Panc1 (cell line): ENCODE results near the gene MSI2. TPM values are rescaled to one million over a fixed set of nuclear protein-coding genes. Genes with fewer than 3 reads are reported as not detected.
A peak's percentile ranks its signal among the peaks of the same experiment; 100 is the strongest.

Source experiments
- ATAC-seq: fragments of 200-7000 bp; cut with Tn5 transposase; 2 replicates; pipeline ENCODE4 v1.9.1; 2020; ENCODE audit warnings: mild to moderate bottlenecking, moderate library complexity
- BruUV-seq: library from RNA; stranded (reverse); fragments of 400-500 nt; replicated peaks from 2 replicates; lab custom pipeline; 2021; lab: Mats Ljungman, UMichigan
- CTCF ChIA-PET: fragments of 300-600 bp; sonication (Branson Sonifier 250); formaldehyde crosslinking; loops from one replicate; lab custom pipeline; 2022; ENCODE audit warnings: antibody characterized with exemption; lab: Charles Lee
- POLR2A ChIA-PET: fragments of 300-600 bp; sonication (Branson Sonifier 250); formaldehyde crosslinking; loops from one replicate; lab custom pipeline; 2022; ENCODE audit warnings: antibody characterized with exemption; lab: Charles Lee
- DNase-seq: peaks from one replicate; pipeline ENCODE4 v3.0.0-alpha.2; 2010; ENCODE audit warnings: low read depth, low spot score
- H3K27ac ChIP-seq: 2 replicates; pipeline ENCODE4 v1.5.1; 2011; ENCODE audit warnings: mild to moderate bottlenecking, low read length, inconsistent platforms
- H3K27me3 ChIP-seq: fragments of 200-500 bp; sonication (Bioruptor generic); 2 replicates; pipeline ENCODE4 v1.6.0; 2014; ENCODE audit warnings: low read length, inconsistent platforms; ENCODE audit not compliant: control insufficient read depth, insufficient read depth
- H3K36me3 ChIP-seq: fragments of 200-500 bp; sonication (Bioruptor generic); 2 replicates; pipeline ENCODE4 v1.5.1; 2014; ENCODE audit warnings: inconsistent platforms, mild to moderate bottlenecking, low read length, moderate library complexity; ENCODE audit not compliant: control insufficient read depth, insufficient read depth
- H3K4me1 ChIP-seq: 2 replicates; pipeline ENCODE4 v1.5.1; 2011; ENCODE audit warnings: inconsistent platforms, mild to moderate bottlenecking, low read length, moderate library complexity; ENCODE audit not compliant: control insufficient read depth, insufficient read depth
- H3K4me3 ChIP-seq, 2 experiments: 2 replicates each; pipeline ENCODE4 v1.5.1; 2011 to 2012; ENCODE audit warnings: low read depth in 2 of 2, low read length in 2 of 2, mild to moderate bottlenecking in 2 of 2, inconsistent platforms in 1 of 2, moderate library complexity in 1 of 2
- H3K9me3 ChIP-seq: fragments of 200-500 bp; sonication (Bioruptor generic); 2 replicates; pipeline ENCODE4 v1.5.1; 2014; ENCODE audit warnings: low read depth, mild to moderate bottlenecking, inconsistent platforms, low read length, moderate library complexity; ENCODE audit not compliant: control insufficient read depth, insufficient read depth
- POLR2AphosphoS5 ChIP-seq: IDR thresholded peaks from 2 replicates; pipeline ENCODE4 v1.6.1; 2012; ENCODE audit warnings: mild to moderate bottlenecking, low read depth, low read length, moderate library complexity
- SIN3A ChIP-seq: IDR thresholded peaks from 2 replicates; pipeline ENCODE4 v1.6.1; 2012; ENCODE audit warnings: low read depth, mild to moderate bottlenecking, low read length, moderate library complexity, borderline replicate concordance; ENCODE audit not compliant: insufficient read depth
- TCF7L2 ChIP-seq: IDR thresholded peaks from 2 replicates; pipeline ENCODE4 v1.6.1; 2011; ENCODE audit warnings: mild to moderate bottlenecking, low read depth, low read length, inconsistent platforms
- in situ Hi-C: cut with HindIII; loops from 2 replicates; pipeline ENCODE4 v1.10.0; 2016; ENCODE audit warnings: low sequenced_read_pairs, low pct_unique_long_range_greater_than_20kb
- intact Hi-C: fragments of 100-400 bp; cut with micrococcal nuclease; formaldehyde crosslinking; loops from one replicate; pipeline ENCODE4 v1.10.0; 2022; ENCODE audit not compliant: unreplicated experiment
- total RNA-seq: library from RNA; stranded (reverse); gene quantifications from one replicate; pipeline ENCODE4 v1.2.1, GENCODE V29; 2021; ENCODE audit not compliant: unreplicated experiment
- TF ChIP-seq, protein P1 (sequence below): fragments of 450-650 bp; IDR thresholded peaks from 2 replicates; pipeline ENCODE4 v1.5.1; 2017; ENCODE audit warnings: mild to moderate bottlenecking
- TF ChIP-seq, protein P2 (sequence below), 2 experiments: IDR thresholded peaks; 2 replicates each; pipeline ENCODE4 v1.6.1; 2011 to 2012; ENCODE audit warnings: low read depth in 2 of 2, control low read depth in 1 of 2, low read length in 1 of 2, mild to moderate bottlenecking in 1 of 2, moderate library complexity in 1 of 2; ENCODE audit not compliant: insufficient read depth in 1 of 2

The MSI2 gene
- total RNA-seq, 1 experiment from 2014 or later = 38.5 TPM

DNA sequence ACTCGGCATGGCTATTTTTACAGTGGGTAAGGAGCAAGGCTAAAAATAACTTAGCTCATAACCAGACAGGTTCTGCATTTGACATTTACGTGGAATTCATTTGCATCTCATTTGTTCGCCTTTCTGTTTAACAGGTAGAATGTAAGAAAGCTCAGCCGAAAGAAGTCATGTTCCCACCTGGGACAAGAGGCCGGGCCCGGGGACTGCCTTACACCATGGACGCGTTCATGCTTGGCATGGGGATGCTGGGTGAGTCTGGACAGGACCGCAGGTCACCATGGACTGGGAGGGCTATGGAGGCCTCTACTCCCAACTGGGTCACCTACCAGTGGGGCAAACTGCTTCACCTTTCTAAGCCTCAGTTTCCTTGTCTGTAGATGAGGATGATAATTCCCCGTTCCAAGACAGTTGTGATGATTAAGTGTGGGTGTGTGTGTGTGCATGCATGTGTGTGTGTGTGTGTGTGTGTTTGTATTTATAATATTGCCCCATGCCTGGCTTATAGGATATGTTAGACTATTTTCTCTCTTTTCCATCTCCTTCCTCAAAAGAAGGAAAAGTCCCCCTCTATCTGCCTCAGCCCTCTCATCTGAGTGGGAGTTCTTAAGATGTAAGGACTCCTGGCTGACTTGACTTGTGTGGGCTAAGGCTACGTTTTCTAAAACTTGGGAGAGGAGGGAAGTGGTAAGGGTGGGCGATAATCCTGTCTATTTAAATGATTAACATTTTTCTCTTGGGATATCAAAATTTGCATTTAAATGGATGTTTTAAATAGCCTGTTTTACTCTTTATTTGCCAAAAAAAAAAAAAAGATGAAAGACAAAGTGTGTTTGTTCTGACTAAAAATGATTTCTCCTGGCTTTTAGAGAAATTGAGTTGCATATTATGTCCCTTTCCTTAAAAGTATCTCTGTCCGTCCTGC lies 359.8 kb downstream of the MSI2 start:
- H3K27ac ChIP-seq = no peak overlapping the region
- H3K4me3 ChIP-seq = no peak overlapping the region
- DNase-seq (no peak), ATAC-seq (no peak)
- no peaks in the 10 kb centered on the region for H3K4me1 ChIP-seq
- no TSS peak for BruUV-seq
- CTCF ChIA-PET = interaction anchor here (0.5 kb wide), 1 partner anchor 23 kb away, joined by 3 read pairs; no protein-coding TSS in a partner anchor
- no peaks in the 10 kb centered on the region for H3K36me3 ChIP-seq
- no peaks in the 10 kb centered on the region for H3K27me3 ChIP-seq
- POLR2A ChIA-PET = no interaction called here
- H3K9me3 ChIP-seq = 0 out of 2 replicates have a peak, but pooled peaks cover 5% of the 10 kb centered on the region
- intact Hi-C loops = no loop called here
- in situ Hi-C loops = no loop called here
- TF ChIP-seq, protein P1, sequence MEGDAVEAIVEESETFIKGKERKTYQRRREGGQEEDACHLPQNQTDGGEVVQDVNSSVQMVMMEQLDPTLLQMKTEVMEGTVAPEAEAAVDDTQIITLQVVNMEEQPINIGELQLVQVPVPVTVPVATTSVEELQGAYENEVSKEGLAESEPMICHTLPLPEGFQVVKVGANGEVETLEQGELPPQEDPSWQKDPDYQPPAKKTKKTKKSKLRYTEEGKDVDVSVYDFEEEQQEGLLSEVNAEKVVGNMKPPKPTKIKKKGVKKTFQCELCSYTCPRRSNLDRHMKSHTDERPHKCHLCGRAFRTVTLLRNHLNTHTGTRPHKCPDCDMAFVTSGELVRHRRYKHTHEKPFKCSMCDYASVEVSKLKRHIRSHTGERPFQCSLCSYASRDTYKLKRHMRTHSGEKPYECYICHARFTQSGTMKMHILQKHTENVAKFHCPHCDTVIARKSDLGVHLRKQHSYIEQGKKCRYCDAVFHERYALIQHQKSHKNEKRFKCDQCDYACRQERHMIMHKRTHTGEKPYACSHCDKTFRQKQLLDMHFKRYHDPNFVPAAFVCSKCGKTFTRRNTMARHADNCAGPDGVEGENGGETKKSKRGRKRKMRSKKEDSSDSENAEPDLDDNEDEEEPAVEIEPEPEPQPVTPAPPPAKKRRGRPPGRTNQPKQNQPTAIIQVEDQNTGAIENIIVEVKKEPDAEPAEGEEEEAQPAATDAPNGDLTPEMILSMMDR = no peak
- no peak for TF ChIP-seq TCF7L2
- no peak for TF ChIP-seq SIN3A
- TF ChIP-seq, protein P2, sequence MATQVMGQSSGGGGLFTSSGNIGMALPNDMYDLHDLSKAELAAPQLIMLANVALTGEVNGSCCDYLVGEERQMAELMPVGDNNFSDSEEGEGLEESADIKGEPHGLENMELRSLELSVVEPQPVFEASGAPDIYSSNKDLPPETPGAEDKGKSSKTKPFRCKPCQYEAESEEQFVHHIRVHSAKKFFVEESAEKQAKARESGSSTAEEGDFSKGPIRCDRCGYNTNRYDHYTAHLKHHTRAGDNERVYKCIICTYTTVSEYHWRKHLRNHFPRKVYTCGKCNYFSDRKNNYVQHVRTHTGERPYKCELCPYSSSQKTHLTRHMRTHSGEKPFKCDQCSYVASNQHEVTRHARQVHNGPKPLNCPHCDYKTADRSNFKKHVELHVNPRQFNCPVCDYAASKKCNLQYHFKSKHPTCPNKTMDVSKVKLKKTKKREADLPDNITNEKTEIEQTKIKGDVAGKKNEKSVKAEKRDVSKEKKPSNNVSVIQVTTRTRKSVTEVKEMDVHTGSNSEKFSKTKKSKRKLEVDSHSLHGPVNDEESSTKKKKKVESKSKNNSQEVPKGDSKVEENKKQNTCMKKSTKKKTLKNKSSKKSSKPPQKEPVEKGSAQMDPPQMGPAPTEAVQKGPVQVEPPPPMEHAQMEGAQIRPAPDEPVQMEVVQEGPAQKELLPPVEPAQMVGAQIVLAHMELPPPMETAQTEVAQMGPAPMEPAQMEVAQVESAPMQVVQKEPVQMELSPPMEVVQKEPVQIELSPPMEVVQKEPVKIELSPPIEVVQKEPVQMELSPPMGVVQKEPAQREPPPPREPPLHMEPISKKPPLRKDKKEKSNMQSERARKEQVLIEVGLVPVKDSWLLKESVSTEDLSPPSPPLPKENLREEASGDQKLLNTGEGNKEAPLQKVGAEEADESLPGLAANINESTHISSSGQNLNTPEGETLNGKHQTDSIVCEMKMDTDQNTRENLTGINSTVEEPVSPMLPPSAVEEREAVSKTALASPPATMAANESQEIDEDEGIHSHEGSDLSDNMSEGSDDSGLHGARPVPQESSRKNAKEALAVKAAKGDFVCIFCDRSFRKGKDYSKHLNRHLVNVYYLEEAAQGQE (IDR thresholded peaks at IDR 0.05; ENCODE audit: insufficient read depth in 1 of 2, low read depth in 2 of 2, low read length in 1 of 2) = no peak
- TF ChIP-seq POLR2AphosphoS5 = no peak

DNA sequence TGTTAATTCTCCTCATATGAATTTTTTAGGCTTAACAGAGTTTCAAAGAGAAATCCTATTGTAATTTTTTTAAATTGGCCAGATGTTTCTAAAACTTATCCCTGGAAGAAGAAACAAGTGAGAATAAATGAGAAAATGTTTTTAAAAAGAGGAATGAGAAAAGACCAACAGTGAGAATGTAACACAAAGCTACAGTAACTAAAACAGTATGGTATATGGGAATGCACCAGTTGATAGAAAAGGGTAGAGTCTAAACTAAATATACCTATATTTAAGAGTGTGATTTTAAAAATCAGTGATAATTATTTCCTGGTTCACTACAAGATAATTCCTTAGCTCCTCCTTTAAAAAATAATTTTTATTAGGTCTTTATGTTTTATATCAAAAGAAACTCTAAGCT lies 360.9 kb downstream of the MSI2 start:
- in situ Hi-C loops = no loop called here
- no peaks in the 10 kb centered on the region for H3K4me1 ChIP-seq
- ChIA-PET CTCF (interaction anchor here (0.6 kb wide), 1 partner anchor 535 kb away, joined by 4 read pairs; no protein-coding TSS in a partner anchor), POLR2A (no interaction called here)
- no peak overlapping the region for H3K4me3 ChIP-seq
- TF ChIP-seq SIN3A (no peak), POLR2AphosphoS5 (no peak), TCF7L2 (no peak)
- TF ChIP-seq, protein P1 = no peak
- TF ChIP-seq, protein P2 (IDR thresholded peaks at IDR 0.05; ENCODE audit: insufficient read depth in 1 of 2, low read depth in 2 of 2, low read length in 1 of 2) = no peak
- no peak overlapping the region for H3K27ac ChIP-seq
- 0 out of 2 replicates have a peak, but pooled peaks cover 5% of the 10 kb centered on the region for H3K9me3 ChIP-seq
- ATAC-seq (no peak), DNase-seq (no peak)
- intact Hi-C loops = no loop called here
- H3K27me3 ChIP-seq = no peaks in the 10 kb centered on the region
- TSS peak; percentile 61 for BruUV-seq
- no peaks in the 10 kb centered on the region for H3K36me3 ChIP-seq
